Esophagus squamous epithelium (tissue), 4 donors: ENCODE data around the gene LHFPL4.

Source experiments
- CTCF ChIP-seq, 6 experiments: fragments of 450-650 bp in 4 of 6; fragments of 200-600 bp in 2 of 6; sonication (generic) in 2 of 6; IDR thresholded peaks; one replicate each; pipeline ENCODE4 v1.5.1; 2016 to 2019; ENCODE audit warnings: antibody characterized with exemption in 6 of 6, mild to moderate bottlenecking in 4 of 6, moderate library complexity in 4 of 6
- POLR2A ChIP-seq, 4 donors: fragments of 450-650 bp; IDR thresholded peaks; one replicate each; pipeline ENCODE4 v1.6.1; 2017; ENCODE audit warnings: antibody characterized with exemption in 4 of 4, mild to moderate bottlenecking in 4 of 4, moderate library complexity in 3 of 4

DNA sequence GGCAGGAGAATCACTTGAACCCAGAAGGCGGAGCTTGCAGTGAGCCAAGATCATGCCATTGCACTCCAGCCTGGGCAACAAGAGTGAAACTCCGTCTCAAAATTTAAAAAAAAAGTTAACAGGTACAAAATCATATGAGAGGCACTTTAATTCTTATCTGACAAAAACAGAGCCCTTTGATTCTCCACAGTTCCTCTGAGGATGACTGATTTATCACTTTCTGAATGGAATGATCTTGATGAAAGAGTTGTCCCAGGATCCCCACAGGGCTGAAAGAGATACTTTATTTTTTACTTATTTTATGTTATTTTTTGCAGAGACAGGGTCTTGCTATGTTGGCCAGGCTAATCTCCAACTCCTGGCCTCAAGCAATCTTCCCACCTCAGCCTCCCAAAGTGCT lies 4.0 kb downstream of the LHFPL4 start:
- TF ChIP-seq CTCF (IDR thresholded peaks at IDR 0.05): no peak
- TF ChIP-seq POLR2A (IDR thresholded peaks at IDR 0.05): no peak
